ENCODE data around the gene CRELD2.

Gene CRELD2

DNA sequence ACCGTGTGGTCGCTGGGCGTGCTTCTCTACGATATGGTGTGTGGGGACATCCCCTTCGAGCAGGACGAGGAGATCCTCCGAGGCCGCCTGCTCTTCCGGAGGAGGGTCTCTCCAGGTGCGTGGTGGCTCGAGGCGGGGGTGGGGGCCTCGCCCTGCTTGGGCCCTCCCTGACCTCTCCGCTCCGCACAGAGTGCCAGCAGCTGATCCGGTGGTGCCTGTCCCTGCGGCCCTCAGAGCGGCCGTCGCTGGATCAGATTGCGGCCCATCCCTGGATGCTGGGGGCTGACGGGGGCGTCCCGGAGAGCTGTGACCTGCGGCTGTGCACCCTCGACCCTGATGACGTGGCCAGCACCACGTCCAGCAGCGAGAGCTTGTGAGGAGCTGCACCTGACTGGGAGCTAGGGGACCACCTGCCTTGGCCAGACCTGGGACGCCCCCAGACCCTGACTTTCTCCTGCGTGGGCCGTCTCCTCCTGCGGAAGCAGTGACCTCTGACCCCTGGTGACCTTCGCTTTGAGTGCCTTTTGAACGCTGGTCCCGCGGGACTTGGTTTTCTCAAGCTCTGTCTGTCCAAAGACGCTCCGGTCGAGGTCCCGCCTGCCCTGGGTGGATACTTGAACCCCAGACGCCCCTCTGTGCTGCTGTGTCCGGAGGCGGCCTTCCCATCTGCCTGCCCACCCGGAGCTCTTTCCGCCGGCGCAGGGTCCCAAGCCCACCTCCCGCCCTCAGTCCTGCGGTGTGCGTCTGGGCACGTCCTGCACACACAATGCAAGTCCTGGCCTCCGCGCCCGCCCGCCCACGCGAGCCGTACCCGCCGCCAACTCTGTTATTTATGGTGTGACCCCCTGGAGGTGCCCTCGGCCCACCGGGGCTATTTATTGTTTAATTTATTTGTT, 44.6 kb downstream of the CRELD2 start:
- H3K4me3 ChIP-seq (ENCODE audit: low read depth, low read length): peak overlapping the region; percentile 53
- TF ChIP-seq, protein P1, sequence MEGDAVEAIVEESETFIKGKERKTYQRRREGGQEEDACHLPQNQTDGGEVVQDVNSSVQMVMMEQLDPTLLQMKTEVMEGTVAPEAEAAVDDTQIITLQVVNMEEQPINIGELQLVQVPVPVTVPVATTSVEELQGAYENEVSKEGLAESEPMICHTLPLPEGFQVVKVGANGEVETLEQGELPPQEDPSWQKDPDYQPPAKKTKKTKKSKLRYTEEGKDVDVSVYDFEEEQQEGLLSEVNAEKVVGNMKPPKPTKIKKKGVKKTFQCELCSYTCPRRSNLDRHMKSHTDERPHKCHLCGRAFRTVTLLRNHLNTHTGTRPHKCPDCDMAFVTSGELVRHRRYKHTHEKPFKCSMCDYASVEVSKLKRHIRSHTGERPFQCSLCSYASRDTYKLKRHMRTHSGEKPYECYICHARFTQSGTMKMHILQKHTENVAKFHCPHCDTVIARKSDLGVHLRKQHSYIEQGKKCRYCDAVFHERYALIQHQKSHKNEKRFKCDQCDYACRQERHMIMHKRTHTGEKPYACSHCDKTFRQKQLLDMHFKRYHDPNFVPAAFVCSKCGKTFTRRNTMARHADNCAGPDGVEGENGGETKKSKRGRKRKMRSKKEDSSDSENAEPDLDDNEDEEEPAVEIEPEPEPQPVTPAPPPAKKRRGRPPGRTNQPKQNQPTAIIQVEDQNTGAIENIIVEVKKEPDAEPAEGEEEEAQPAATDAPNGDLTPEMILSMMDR (IDR thresholded peaks at IDR 0.05; ENCODE audit: borderline replicate concordance, insufficient read depth, low read depth, low read length): no peak

DNA sequence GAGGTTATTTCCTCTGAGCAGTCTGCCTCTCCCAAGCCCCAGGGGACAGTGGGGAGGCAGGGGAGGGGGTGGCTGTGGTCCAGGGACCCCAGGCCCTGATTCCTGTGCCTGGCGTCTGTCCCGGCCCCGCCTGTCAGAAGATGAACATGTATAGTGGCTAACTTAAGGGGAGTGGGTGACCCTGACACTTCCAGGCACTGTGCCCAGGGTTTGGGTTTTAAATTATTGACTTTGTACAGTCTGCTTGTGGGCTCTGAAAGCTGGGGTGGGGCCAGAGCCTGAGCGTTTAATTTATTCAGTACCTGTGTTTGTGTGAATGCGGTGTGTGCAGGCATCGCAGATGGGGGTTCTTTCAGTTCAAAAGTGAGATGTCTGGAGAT, 45.2 kb downstream of the CRELD2 start:
- peak overlapping the region; percentile 53 for H3K4me3 ChIP-seq (ENCODE audit: low read depth, low read length)
- TF ChIP-seq, protein P1 (IDR thresholded peaks at IDR 0.05; ENCODE audit: borderline replicate concordance, insufficient read depth, low read depth, low read length): no peak

DNA sequence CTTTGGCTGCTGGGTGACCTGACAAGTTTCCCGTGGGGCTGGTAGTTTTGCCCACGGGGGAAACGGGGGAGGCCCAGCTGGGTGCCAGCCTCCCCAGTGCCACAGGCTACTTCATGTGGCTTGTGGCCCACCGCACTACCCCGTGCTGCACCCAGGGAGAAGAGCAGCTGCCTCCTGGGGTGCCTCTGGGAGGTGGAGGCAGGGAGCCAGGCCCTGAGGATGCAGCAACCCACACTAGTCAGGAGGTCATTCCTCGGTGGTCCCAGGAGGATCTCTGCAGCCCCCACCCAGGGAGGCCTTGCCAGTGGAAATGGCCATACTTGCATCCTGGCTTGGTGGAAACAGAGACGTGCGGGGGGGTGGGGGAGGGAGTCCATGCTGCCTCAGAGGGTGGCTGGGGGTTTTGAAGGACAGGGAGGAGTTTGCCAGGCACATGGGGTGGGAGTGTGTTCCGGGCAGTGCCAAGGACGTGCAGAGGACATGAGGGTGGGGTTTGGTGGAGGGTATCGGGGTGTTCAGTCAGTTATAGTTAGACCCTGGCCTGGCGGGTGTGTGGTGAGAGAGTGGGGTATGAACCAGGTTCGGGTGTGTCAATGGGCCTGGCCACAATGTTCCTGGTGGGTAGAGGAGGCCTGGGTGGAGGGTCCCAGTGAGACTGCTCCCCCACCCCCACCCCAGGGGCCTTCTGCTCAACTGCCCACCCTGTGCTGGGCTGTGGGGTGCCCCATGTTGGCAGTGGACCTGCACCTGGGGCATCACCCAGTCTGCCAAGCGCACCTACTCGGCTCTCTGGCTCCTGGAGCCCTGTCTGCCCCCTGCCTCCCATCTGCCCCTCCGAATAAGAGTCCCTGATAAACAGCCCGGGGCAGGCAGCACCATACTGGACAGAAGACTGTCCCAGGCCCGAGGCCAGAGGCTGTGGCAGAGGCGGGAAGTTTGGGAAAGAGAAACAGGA, 46.0 kb downstream of the CRELD2 start:
- TF ChIP-seq, protein P1 (IDR thresholded peaks at IDR 0.05; ENCODE audit: borderline replicate concordance, insufficient read depth, low read depth, low read length): no peak
- H3K4me3 ChIP-seq (ENCODE audit: low read depth, low read length): peak overlapping the region; percentile 2

DNA sequence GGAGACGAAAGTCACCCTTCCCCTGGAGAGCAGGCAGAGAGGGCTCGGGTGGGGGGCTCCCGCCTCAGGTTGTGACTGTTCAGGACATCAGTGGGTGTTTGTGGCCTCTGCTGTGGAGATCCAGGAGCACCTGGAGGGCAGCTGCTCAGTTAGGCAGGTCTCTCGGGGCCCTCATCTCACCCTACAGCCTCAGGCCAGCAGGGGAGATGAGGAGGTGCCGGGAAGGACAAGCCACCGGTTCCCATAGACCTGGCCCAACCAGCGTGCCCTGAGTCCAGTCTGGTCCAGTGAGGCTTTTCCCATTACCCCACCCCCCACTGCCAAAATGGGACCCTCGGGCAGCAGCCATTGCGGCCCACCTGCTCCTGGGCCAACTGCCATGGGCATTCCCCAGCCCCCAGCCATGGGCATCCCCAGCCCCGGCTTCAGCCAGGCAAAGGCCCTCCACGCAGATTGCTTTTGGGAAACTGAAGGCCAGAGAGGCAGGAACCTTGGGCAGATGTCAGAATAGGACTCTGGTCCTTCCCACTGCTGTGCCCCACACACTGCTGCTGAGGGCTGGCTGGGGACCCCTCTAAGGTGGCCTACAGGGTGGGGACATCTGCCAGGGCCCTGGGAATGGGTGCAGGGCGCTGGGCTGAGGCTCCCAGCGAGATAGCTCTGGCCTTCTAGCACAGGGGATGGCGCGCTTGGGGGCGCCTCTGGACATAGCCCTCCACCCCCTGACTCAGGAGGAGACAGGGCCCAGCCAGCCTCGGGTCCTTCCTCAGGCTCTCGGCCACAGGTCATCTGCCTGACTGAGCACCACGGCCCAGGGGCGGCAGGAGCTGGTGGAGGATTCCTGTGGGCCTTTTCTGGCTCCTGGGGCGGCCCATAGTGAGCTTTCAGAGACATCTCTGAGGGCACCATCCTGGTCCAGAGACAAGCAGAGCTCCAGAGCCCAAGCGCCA, 46.9 kb downstream of the CRELD2 start:
- no peak overlapping the region for H3K4me3 ChIP-seq (ENCODE audit: low read depth, low read length)

DNA sequence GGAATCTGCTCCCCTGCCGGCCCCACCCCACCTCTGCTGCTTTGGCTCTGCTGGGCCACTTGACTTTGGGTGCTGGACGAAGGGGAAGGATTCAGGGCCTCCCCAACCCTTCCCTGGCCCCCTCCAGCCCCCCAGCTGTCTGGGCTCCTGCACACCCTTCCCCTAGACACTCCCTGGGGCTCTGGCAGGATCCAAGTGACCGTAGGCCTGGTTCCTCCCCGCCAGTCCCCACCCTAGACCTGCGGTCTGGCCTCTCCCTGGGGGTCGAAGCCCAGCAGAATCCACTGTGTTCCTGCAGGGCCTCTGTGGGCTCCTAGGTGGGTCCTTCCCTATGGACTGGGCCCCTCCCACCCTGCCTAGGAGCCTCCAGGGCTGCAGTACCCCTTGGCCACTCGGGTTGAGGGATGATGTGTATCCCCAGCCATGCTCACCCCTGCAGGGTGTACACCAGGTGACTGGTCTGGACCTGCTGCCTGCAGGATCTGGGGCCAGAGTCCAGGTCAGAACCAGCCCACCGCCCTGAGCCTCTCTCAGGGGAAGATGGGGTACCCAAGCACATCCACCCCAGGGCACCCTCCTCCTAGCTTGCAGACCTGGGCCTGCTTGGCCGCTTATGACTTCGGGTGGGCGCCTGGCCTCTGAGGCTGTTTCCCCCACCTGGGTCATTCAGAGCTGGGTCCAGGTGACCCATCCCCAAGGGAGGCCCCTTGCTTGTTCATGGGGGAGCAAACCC, 47.8 kb downstream of the CRELD2 start:
- TF ChIP-seq, protein P1 (IDR thresholded peaks at IDR 0.05; ENCODE audit: borderline replicate concordance, insufficient read depth, low read depth, low read length): no peak
- no peak overlapping the region for H3K4me3 ChIP-seq (ENCODE audit: low read depth, low read length)

More for the DNA sequence above, 46.9 kb downstream of the CRELD2 start:
- TF ChIP-seq, protein P1 (IDR thresholded peaks at IDR 0.05; ENCODE audit: borderline replicate concordance, insufficient read depth, low read depth, low read length): no peak

Data from GM12875 (cell line).